Right kidney (tissue), 1 donor: ENCODE data around the gene PUS7L.

Experiments used
- DNase-seq: peaks from one replicate; pipeline ENCODE4 v3.0.0-alpha.2; 2016

PUS7L gene

GRCh38 chr12:43669373-43669772, 89.2 kb downstream of the PUS7L start:
- no peak for DNase-seq
